HEK293 (cell line): ENCODE measurements around the gene ERMP1.

Experiments used
- CTCF ChIA-PET: fragments of 350-600 bp; formaldehyde crosslinking; extraction: SDS; loops from one replicate; lab custom pipeline; 2021; ENCODE audit warnings: antibody characterized with exemption; lab: Yijun Ruan, JAX
- POLR2A ChIA-PET: fragments of 300-600 bp; formaldehyde crosslinking; extraction: SDS; loops from one replicate; lab custom pipeline; 2020; ENCODE audit warnings: antibody characterized with exemption, inconsistent platforms; lab: Yijun Ruan, JAX
- H3K27ac ChIP-seq: fragments of 200-500 bp; sonication (Bioruptor generic); 2 replicates; pipeline ENCODE4 v1.5.1; 2014; ENCODE audit warnings: low read depth, low read length, control low read depth, inconsistent platforms; ENCODE audit errors: extremely low read depth
- H3K36me3 ChIP-seq, 2 experiments: fragments of 200-500 bp in 1 of 2; sonication (Bioruptor generic) in 1 of 2; 1 replicate in 1 of 2; 2 replicates in 1 of 2; pipeline ENCODE4 v1.5.1; 2014 to 2017; ENCODE audit warnings: inconsistent platforms in 2 of 2, low read length in 2 of 2; ENCODE audit not compliant: control insufficient read depth in 2 of 2, insufficient read depth in 1 of 2
- H3K4me1 ChIP-seq: fragments of 200-500 bp; sonication (Bioruptor generic); 2 replicates; pipeline ENCODE4 v1.5.1; 2014; ENCODE audit warnings: mild to moderate bottlenecking, low read length, inconsistent platforms; ENCODE audit not compliant: control insufficient read depth, insufficient read depth
- H3K4me3 ChIP-seq: 2 replicates; pipeline ENCODE4 v1.5.1; 2011; ENCODE audit warnings: low read depth, mild to moderate bottlenecking, control low read depth, low read length, moderate library complexity
- H3K9me3 ChIP-seq: fragments of 200-500 bp; sonication (Bioruptor generic); 2 replicates; pipeline ENCODE4 v1.5.1; 2014; ENCODE audit warnings: low read depth, low read length, inconsistent platforms; ENCODE audit not compliant: control insufficient read depth, insufficient read depth
- IKZF3 ChIP-seq: fragments of 450-650 bp; IDR thresholded peaks from 2 replicates; pipeline ENCODE4 v1.5.0; 2018; ENCODE audit warnings: missing biosample characterization, mild to moderate bottlenecking, missing genetic modification characterization, moderate library complexity
- MEIS1 ChIP-seq: sonication (generic); formaldehyde crosslinking; IDR thresholded peaks from 2 replicates; pipeline ENCODE4 v1.8.1; 2022; ENCODE audit warnings: missing genetic modification reagents, mild to moderate bottlenecking, borderline replicate concordance
- PRDM10 ChIP-seq: fragments of 450-650 bp; formaldehyde crosslinking; IDR thresholded peaks from 2 replicates; pipeline ENCODE4 v1.5.1; 2016; ENCODE audit warnings: missing biosample characterization, missing genetic modification characterization
- TSHZ1 ChIP-seq: fragments of 450-650 bp; formaldehyde crosslinking; IDR thresholded peaks from 2 replicates; pipeline ENCODE4 v1.5.1; 2016; ENCODE audit warnings: missing biosample characterization, missing genetic modification characterization, borderline replicate concordance
- WT1 ChIP-seq: fragments of 450-650 bp; formaldehyde crosslinking; IDR thresholded peaks from 2 replicates; pipeline ENCODE4 v1.5.1; 2016; ENCODE audit warnings: missing biosample characterization, missing genetic modification characterization
- YY1 ChIP-seq: fragments of 450-650 bp; formaldehyde crosslinking; IDR thresholded peaks from 2 replicates; pipeline ENCODE4 v1.5.1; 2018; ENCODE audit warnings: missing biosample characterization, missing genetic modification characterization
- ZBTB48 ChIP-seq: fragments of 450-650 bp; formaldehyde crosslinking; IDR thresholded peaks from 2 replicates; pipeline ENCODE4 v1.5.1; 2016; ENCODE audit warnings: missing biosample characterization, missing genetic modification characterization
- ZNF114 ChIP-seq: fragments of 450-650 bp; formaldehyde crosslinking; IDR thresholded peaks from 2 replicates; pipeline ENCODE4 v1.5.0; 2017; ENCODE audit warnings: missing biosample characterization, missing genetic modification characterization
- ZNF202 ChIP-seq: fragments of 450-650 bp; formaldehyde crosslinking; IDR thresholded peaks from 2 replicates; pipeline ENCODE4 v1.5.1; 2016; ENCODE audit warnings: missing biosample characterization, missing genetic modification characterization, borderline replicate concordance
- ZNF274 ChIP-seq, 2 experiments: fragments of 200-500 bp in 1 of 2; fragments of 450-650 bp in 1 of 2; sonication (Bioruptor generic) in 1 of 2; formaldehyde crosslinking in 1 of 2; IDR thresholded peaks; 2 replicates each; pipeline versions ENCODE4 v1.5.1 to v1.6.1; 2014 to 2016; ENCODE audit warnings: borderline replicate concordance in 1 of 2, inconsistent platforms in 1 of 2, low read length in 1 of 2, missing biosample characterization in 1 of 2, missing genetic modification characterization in 1 of 2
- ZNF311 ChIP-seq: fragments of 450-650 bp; formaldehyde crosslinking; IDR thresholded peaks from 2 replicates; pipeline ENCODE4 v1.5.1; 2017; ENCODE audit warnings: missing biosample characterization, missing genetic modification characterization, borderline replicate concordance
- ZNF513 ChIP-seq: fragments of 450-650 bp; IDR thresholded peaks from 2 replicates; pipeline ENCODE4 v1.5.1; 2018; ENCODE audit warnings: missing biosample characterization, missing genetic modification characterization
- ZNF529 ChIP-seq: fragments of 450-650 bp; formaldehyde crosslinking; IDR thresholded peaks from 2 replicates; pipeline ENCODE4 v1.5.1; 2017; ENCODE audit warnings: missing genetic modification characterization, missing biosample characterization; ENCODE audit not compliant: insufficient replicate concordance
- ZNF623 ChIP-seq: fragments of 450-650 bp; formaldehyde crosslinking; IDR thresholded peaks from 2 replicates; pipeline ENCODE4 v1.5.1; 2016; ENCODE audit warnings: missing biosample characterization, missing genetic modification characterization
- ZNF660 ChIP-seq: fragments of 450-650 bp; IDR thresholded peaks from 2 replicates; pipeline ENCODE4 v1.5.1; 2018; ENCODE audit warnings: missing biosample characterization, mild to moderate bottlenecking, missing genetic modification characterization
- ZNF704 ChIP-seq: fragments of 450-650 bp; formaldehyde crosslinking; IDR thresholded peaks from 2 replicates; pipeline ENCODE4 v1.5.1; 2016; ENCODE audit warnings: missing biosample characterization, missing genetic modification characterization
- ZNF707 ChIP-seq: fragments of 450-650 bp; formaldehyde crosslinking; IDR thresholded peaks from 2 replicates; pipeline ENCODE4 v1.5.1; 2016; ENCODE audit warnings: missing biosample characterization, missing genetic modification characterization
- TF ChIP-seq, protein P1 (sequence below): fragments of 450-650 bp; formaldehyde crosslinking; IDR thresholded peaks from 2 replicates; pipeline ENCODE4 v1.5.1; 2016; ENCODE audit warnings: missing biosample characterization, missing genetic modification characterization
- TF ChIP-seq, protein P2 (sequence below): fragments of 450-650 bp; formaldehyde crosslinking; IDR thresholded peaks from 2 replicates; pipeline ENCODE4 v1.5.1; 2016; ENCODE audit warnings: missing biosample characterization, missing genetic modification characterization

The ERMP1 gene

DNA sequence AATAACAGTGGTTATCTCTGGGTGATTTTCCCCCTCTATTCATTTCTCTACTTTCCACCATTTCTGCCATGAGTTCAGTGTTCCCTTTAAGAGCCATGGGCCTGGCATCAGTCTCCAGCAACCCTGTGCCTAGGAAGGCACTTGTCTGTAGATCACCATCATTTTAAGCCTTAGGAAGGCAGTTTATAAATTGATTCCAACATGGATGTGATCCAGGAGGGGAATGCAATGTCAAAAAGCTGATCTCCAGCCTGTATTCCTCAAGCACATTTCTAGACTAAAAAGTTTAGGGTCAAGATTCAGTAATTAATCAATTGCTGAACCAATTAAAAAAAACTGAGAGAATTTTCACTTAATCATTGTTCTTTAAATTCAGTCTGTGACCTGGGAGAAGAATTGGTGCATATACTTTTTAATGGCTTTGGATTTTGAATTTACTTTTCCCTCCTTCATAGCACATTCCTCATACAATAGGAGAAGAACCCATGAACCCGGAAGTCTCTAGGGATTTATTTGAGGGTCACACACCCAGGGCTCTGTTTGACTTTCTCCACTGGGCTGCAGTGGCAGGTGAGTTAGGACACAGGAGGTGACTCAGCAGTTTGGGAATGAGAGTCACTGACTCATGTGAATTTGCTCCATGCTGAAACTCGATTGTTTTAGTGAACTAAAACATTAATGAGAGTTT lies 6.1 kb upstream of the ERMP1 start:
- TF ChIP-seq PRDM10 (tag by site-specific recombination), result no peak
- no peak for TF ChIP-seq MEIS1 (CRISPR knock-in tag)
- no peak for TF ChIP-seq IKZF3 (tag by site-specific recombination)
- no peak for TF ChIP-seq YY1 (tag by site-specific recombination)
- TF ChIP-seq, protein P1, sequence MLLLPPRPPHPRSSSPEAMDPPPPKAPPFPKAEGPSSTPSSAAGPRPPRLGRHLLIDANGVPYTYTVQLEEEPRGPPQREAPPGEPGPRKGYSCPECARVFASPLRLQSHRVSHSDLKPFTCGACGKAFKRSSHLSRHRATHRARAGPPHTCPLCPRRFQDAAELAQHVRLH (tag by site-specific recombination), result no peak
- no peak for TF ChIP-seq TSHZ1 (tag by site-specific recombination)
- TF ChIP-seq ZNF513 (tag by site-specific recombination), result no peak
- TF ChIP-seq ZNF660, result no peak
- no peak for TF ChIP-seq ZNF114 (tag by site-specific recombination)
- TF ChIP-seq ZNF707 (tag by site-specific recombination), result no peak
- no peak for TF ChIP-seq ZNF311 (tag by site-specific recombination)
- no peak for TF ChIP-seq ZNF202 (tag by site-specific recombination)
- TF ChIP-seq ZNF274 (IDR thresholded peaks at IDR 0.05; ENCODE audit: low read length), result no peak
- no peak for TF ChIP-seq ZNF274 (tag by site-specific recombination; IDR thresholded peaks at IDR 0.05; ENCODE audit: borderline replicate concordance)
- no peaks in the 10 kb centered on the region for H3K9me3 ChIP-seq
- POLR2A ChIA-PET, result no interaction called here
- no peak overlapping the region for H3K27ac ChIP-seq
- no peak overlapping the region for H3K4me3 ChIP-seq
- peaks cover 12% of the 10 kb centered on the region for H3K4me1 ChIP-seq
- CTCF ChIA-PET, result interaction anchor here (1.5 kb wide), 1 partner anchor 467 kb away, joined by 5 read pairs; no protein-coding TSS in a partner anchor
- no peaks in the 10 kb centered on the region for H3K36me3 ChIP-seq

GRCh38 chr9:5835808-5836207 lies 2.9 kb upstream of the ERMP1 start:
- CTCF ChIA-PET, result interaction anchor here (0.9 to 6.6 kb wide), 4 partner anchors 7 to 219 kb away, joined by 3 to 41 read pairs (median 24); no protein-coding TSS in a partner anchor
- no peaks in the 10 kb centered on the region for H3K36me3 ChIP-seq
- no peaks in the 10 kb centered on the region for H3K9me3 ChIP-seq
- H3K4me3 ChIP-seq, result no peak overlapping the region
- no peak overlapping the region for H3K27ac ChIP-seq
- peaks cover 4% of the 10 kb centered on the region; the same call in 1 of the 2 replicates for H3K4me1 ChIP-seq
- POLR2A ChIA-PET, result no interaction called here
- TF ChIP-seq ZNF623 (tag by site-specific recombination) (no peak), ZBTB48 (tag by site-specific recombination) (no peak), ZNF529 (tag by site-specific recombination) (no peak), WT1 (tag by site-specific recombination) (no peak), ZNF704 (no peak)
- TF ChIP-seq, protein P2, sequence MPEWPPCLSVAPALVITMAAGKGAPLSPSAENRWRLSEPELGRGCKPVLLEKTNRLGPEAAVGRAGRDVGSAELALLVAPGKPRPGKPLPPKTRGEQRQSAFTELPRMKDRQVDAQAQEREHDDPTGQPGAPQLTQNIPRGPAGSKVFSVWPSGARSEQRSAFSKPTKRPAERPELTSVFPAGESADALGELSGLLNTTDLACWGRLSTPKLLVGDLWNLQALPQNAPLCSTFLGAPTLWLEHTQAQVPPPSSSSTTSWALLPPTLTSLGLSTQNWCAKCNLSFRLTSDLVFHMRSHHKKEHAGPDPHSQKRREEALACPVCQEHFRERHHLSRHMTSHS (tag by site-specific recombination), result no peak
